HepG2 (cell line): ENCODE data around the gene TTC4. TPM values are rescaled to one million over a fixed set of nuclear protein-coding genes. Genes with fewer than 3 reads are reported as not detected.

Experiments
- ARID4A ChIP-seq: sonication (generic); formaldehyde crosslinking; IDR thresholded peaks from 2 replicates; pipeline ENCODE4 v1.5.0; 2020; ENCODE audit warnings: mild to moderate bottlenecking, missing genetic modification reagents, borderline replicate concordance
- EED ChIP-seq: sonication (generic); formaldehyde crosslinking; IDR thresholded peaks from 2 replicates; pipeline ENCODE4 v1.5.0; 2020; ENCODE audit warnings: mild to moderate bottlenecking, missing genetic modification reagents
- MXD4 ChIP-seq: IDR thresholded peaks from 2 replicates; pipeline ENCODE4 v1.6.1; 2016; ENCODE audit warnings: mild to moderate bottlenecking, missing biosample characterization, missing genetic modification reagents
- PHF8 ChIP-seq: sonication (generic); formaldehyde crosslinking; IDR thresholded peaks from 2 replicates; pipeline ENCODE4 v1.5.0; 2020; ENCODE audit warnings: missing genetic modification reagents
- SP2 ChIP-seq: sonication (generic); formaldehyde crosslinking; IDR thresholded peaks from 2 replicates; pipeline ENCODE4 v1.5.1; 2020; ENCODE audit warnings: mild to moderate bottlenecking, missing genetic modification reagents
- SRSF9 ChIP-seq: fragments of 200-400 bp; formaldehyde crosslinking; IDR thresholded peaks from 2 replicates; pipeline ENCODE4 v1.6.1; 2018; ENCODE audit warnings: borderline replicate concordance, mild to moderate bottlenecking, low read depth, low read length; ENCODE audit not compliant: insufficient read depth, poor library complexity, severe bottlenecking
- TCF12 ChIP-seq, 2 experiments: fragments of 450-650 bp in 1 of 2; sonication (generic) in 1 of 2; formaldehyde crosslinking in 1 of 2; IDR thresholded peaks; 2 replicates each; pipeline versions ENCODE4 v1.6.1 to v1.8.0; 2017 to 2022; ENCODE audit warnings: antibody characterized with exemption in 1 of 2, mild to moderate bottlenecking in 1 of 2, missing genetic modification reagents in 1 of 2, moderate library complexity in 1 of 2
- THRA ChIP-seq: sonication (generic); formaldehyde crosslinking; IDR thresholded peaks from 2 replicates; pipeline ENCODE4 v1.4.0; 2020; ENCODE audit warnings: missing genetic modification reagents, borderline replicate concordance
- ZNF20 ChIP-seq: sonication (generic); formaldehyde crosslinking; IDR thresholded peaks from 2 replicates; pipeline ENCODE4 v1.4.0; 2020; ENCODE audit warnings: mild to moderate bottlenecking, moderate library complexity, missing genetic modification reagents
- ZNF275 ChIP-seq: sonication (generic); formaldehyde crosslinking; IDR thresholded peaks from 2 replicates; pipeline ENCODE4 v1.8.0; 2022; ENCODE audit warnings: missing genetic modification reagents, mild to moderate bottlenecking, inconsistent platforms, borderline replicate concordance
- ZNF296 ChIP-seq: sonication (generic); formaldehyde crosslinking; conservative IDR thresholded peaks from 2 replicates; pipeline ENCODE4 v1.5.0; 2020; ENCODE audit warnings: mild to moderate bottlenecking, missing genetic modification reagents
- ZNF468 ChIP-seq: sonication (generic); formaldehyde crosslinking; IDR thresholded peaks from 2 replicates; pipeline ENCODE4 v1.8.0; 2022; ENCODE audit warnings: mild to moderate bottlenecking, moderate library complexity, missing genetic modification reagents
- ZNF558 ChIP-seq: sonication (generic); formaldehyde crosslinking; IDR thresholded peaks from 2 replicates; pipeline ENCODE4 v1.9.0; 2022; ENCODE audit warnings: mild to moderate bottlenecking, missing genetic modification reagents, borderline replicate concordance
- ZNF792 ChIP-seq: IDR thresholded peaks from 2 replicates; pipeline ENCODE4 v1.6.1; 2016
- polyA plus RNA-seq, 8 experiments: library from polyadenylated mRNA; depleted of rRNA in 3 of 8; stranded (reverse) in 7 of 8; unstranded in 1 of 8; fragments of >200 nt; fragmentation: Illumina TruSeq in 4 of 8; extraction: Trizol in 4 of 8; gene quantifications; 2 replicates each; pipeline versions ENCODE4 v1.2.1 to v1.2.3, GENCODE V29; 2011 to 2016; ENCODE audit warnings: low read depth in 4 of 8, missing spikeins in 1 of 8, mixed read lengths in 1 of 8; ENCODE audit not compliant: insufficient read depth in 1 of 8
- total RNA-seq, 5 experiments: library from RNA; depleted of rRNA; stranded (reverse); fragments of >200 nt; fragmentation: Illumina TruSeq; extraction: Trizol; gene quantifications; 2 replicates each; pipeline ENCODE4 v1.2.3, GENCODE V29; 2016; ENCODE audit warnings: low read depth in 1 of 5
- TF ChIP-seq, protein P1 (sequence below): IDR thresholded peaks from 2 replicates; pipeline ENCODE4 v1.6.1; 2016; ENCODE audit warnings: low read depth, control low read depth

Gene TTC4
- total and polyA plus RNA-seq, 2 of the 13 experiments (the other 11 are each of a cell fraction or from before 2014, with no cell fraction given): 13.1 to 24.7 TPM

GRCh38 chr1:54715493-54716298 is at the start of gene TTC4 (continued):
- no peak for TF ChIP-seq SRSF9
- peak; percentile 74 for TF ChIP-seq ZNF792 (CRISPR knock-in tag)
- TF ChIP-seq ZNF296: no peak
- no peak for TF ChIP-seq TCF12 (IDR thresholded peaks at IDR 0.05)
- TF ChIP-seq TCF12 (CRISPR knock-in tag; IDR thresholded peaks at IDR 0.05): no peak
- TF ChIP-seq MXD4 (CRISPR knock-in tag): peak; percentile 77; the same call in 1 of the 2 replicates
- peak; percentile 65; the same call in 1 of the 2 replicates for TF ChIP-seq SP2
- TF ChIP-seq ARID4A (CRISPR knock-in tag): peak; percentile 95
- TF ChIP-seq PHF8: peak; percentile 87
- no peak for TF ChIP-seq ZNF20
- TF ChIP-seq THRA (CRISPR knock-in tag): peak; percentile 69; the same call in 1 of the 2 replicates
- no peak for TF ChIP-seq ZNF468 (CRISPR knock-in tag)
- peak; percentile 89 for TF ChIP-seq ZNF275 (CRISPR knock-in tag)
- no peak for TF ChIP-seq ZNF558 (CRISPR knock-in tag)
- TF ChIP-seq, protein P1, sequence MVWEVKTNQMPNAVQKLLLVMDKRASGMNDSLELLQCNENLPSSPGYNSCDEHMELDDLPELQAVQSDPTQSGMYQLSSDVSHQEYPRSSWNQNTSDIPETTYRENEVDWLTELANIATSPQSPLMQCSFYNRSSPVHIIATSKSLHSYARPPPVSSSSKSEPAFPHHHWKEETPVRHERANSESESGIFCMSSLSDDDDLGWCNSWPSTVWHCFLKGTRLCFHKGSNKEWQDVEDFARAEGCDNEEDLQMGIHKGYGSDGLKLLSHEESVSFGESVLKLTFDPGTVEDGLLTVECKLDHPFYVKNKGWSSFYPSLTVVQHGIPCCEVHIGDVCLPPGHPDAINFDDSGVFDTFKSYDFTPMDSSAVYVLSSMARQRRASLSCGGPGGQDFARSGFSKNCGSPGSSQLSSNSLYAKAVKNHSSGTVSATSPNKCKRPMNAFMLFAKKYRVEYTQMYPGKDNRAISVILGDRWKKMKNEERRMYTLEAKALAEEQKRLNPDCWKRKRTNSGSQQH: peak; percentile 96
- peak; percentile 73 for TF ChIP-seq EED (CRISPR knock-in tag)
